ENCODE results near the gene RFX8.

The RFX8 gene

DNA sequence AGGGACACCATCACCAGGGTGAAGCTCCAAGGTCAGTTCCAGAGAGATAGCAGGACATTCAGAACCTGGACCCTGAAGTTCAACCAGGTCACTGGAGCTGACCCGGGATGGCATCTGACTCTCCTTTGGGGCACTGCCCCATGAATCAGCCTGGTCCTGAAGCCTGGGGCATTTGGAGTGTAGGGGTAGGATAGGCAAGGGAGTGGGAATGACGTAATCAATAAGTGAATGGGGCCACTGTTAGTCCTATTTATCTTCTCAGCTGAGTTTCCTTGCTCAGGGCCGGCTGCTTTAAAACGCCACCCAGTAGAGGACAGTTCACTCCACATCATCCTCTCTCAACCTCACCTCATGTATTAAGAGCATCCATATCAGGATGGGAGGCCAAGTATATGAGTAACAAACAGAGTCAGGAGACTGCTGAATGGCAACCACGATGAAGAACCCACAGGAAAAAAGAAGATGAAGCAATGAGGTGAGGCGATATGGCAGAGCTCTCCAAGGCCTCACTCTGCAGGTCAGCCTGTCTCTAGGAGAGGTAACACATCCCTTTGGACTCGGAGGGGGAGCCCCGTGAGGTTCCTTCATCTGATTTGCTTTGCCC lies 1.8 kb upstream of the RFX8 start:
- Mint-ChIP-seq H3K36me3 (ENCODE audit: low read depth) (no peaks in the 10 kb centered on the region), H3K4me1 (peaks cover 26% of the 10 kb centered on the region), H3K27me3 (ENCODE audit: low read depth) (peaks cover 37% of the 10 kb centered on the region), H3K27ac (no peak overlapping the region), H3K4me3 (no peak overlapping the region), H3K9me3 (no peaks in the 10 kb centered on the region)
- TF ChIP-seq, protein P1, sequence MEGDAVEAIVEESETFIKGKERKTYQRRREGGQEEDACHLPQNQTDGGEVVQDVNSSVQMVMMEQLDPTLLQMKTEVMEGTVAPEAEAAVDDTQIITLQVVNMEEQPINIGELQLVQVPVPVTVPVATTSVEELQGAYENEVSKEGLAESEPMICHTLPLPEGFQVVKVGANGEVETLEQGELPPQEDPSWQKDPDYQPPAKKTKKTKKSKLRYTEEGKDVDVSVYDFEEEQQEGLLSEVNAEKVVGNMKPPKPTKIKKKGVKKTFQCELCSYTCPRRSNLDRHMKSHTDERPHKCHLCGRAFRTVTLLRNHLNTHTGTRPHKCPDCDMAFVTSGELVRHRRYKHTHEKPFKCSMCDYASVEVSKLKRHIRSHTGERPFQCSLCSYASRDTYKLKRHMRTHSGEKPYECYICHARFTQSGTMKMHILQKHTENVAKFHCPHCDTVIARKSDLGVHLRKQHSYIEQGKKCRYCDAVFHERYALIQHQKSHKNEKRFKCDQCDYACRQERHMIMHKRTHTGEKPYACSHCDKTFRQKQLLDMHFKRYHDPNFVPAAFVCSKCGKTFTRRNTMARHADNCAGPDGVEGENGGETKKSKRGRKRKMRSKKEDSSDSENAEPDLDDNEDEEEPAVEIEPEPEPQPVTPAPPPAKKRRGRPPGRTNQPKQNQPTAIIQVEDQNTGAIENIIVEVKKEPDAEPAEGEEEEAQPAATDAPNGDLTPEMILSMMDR (IDR thresholded peaks at IDR 0.05; ENCODE audit: unreplicated experiment in 3 of 3) = no peak

DNA sequence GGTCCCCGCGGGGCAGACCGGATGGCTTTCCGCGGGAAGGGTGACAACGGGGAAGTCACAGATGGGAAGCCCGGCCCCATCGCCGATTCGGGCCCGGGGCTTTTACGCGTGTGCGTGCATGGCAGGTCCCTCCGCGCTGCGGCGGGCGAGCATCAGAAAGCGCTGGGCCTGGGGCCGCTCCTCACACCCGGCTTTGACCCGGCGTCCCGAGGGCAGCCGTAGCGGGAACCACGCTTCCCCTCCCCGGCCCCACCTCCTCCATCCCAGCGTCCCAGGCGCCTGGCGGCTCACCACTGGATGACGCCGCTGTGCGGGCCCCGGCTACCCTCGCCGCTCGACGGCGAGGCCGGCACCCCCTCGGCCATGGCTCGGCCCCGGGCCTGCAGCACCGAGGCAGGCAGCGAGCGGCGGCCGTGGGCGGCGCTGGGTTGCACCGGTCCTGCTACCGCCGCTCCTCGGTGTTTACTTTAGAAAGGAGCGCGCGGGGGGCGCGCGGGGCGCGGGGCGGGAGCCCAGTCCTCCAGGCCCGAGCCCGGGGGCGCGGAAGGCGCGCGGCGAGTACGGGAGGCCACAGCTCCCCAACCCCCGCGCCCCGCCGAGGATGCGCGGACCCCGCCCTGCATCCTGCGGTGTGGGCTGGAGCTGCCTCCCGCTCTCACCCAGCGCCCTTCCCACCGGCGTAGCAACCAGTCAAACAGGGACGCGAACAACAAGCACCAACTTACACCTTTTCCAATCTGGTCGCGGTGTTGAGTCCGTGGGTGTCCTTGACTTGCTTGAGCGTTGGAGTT lies 806 bp downstream of the RFX8 start:
- H3K4me3 Mint-ChIP-seq = peak overlapping the region; percentile 84 to 93 (median 84)

DNA sequence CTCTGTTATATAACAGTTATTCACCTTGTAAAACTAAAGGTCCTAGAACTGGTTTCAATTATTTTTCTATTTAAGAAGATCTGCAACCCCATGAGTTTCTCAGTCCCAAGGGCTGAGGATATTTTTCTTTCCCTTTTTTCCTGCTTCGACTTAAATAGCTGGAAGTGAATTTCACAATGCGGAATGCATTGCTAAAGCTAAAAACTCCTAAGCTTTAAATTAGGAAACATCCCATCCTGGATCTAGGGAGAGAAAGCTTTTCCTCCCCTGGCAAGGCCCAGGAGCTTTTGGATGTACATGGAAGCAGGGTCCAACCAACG lies 1.4 kb downstream of the RFX8 start:
- H3K36me3 Mint-ChIP-seq (ENCODE audit: low read depth) = no peaks in the 10 kb centered on the region
- no peaks in the 10 kb centered on the region for H3K9me3 Mint-ChIP-seq
- peak overlapping the region; percentile 84 to 93 (median 84) for H3K4me3 Mint-ChIP-seq
- peaks cover 37% of the 10 kb centered on the region for H3K27me3 Mint-ChIP-seq (ENCODE audit: low read depth)
- peak overlapping the region; percentile 62 to 96 (median 73) for H3K27ac Mint-ChIP-seq
- peaks cover 16% of the 10 kb centered on the region for H3K4me1 Mint-ChIP-seq
- TF ChIP-seq, protein P1 (IDR thresholded peaks at IDR 0.05; ENCODE audit: unreplicated experiment in 3 of 3) = no peak

More for the DNA sequence above, 806 bp downstream of the RFX8 start:
- Mint-ChIP-seq H3K36me3 (ENCODE audit: low read depth) (no peaks in the 10 kb centered on the region), H3K4me1 (peaks cover 21% of the 10 kb centered on the region), H3K9me3 (no peaks in the 10 kb centered on the region), H3K27me3 (ENCODE audit: low read depth) (peaks cover 37% of the 10 kb centered on the region), H3K27ac (peak overlapping the region; percentile 62 to 96 (median 73))
- TF ChIP-seq, protein P1 (IDR thresholded peaks at IDR 0.05; ENCODE audit: unreplicated experiment in 3 of 3) = no peak

DNA sequence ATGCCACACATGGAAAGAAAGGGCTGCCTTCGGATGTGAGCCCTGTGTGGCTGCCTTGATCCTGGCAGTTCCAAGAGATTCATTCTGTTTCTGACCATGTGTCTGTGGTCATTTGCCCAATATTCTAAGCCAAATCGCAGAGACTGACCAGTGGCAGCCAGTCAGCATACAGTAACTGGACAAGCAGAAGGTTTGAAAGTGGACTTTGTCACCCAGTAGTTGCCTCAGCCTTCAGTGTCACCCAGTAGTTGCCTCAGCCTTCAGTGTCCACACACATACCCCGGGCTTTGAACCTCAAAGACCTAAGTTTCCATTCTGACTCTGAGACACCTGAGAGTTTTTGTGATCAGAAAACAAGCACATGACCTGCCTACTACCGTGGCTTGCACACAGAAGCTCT lies 5.0 kb downstream of the RFX8 start:
- no peaks in the 10 kb centered on the region for H3K36me3 Mint-ChIP-seq (ENCODE audit: low read depth)
- no peaks in the 10 kb centered on the region for H3K9me3 Mint-ChIP-seq
- H3K27ac Mint-ChIP-seq = no peak overlapping the region
- TF ChIP-seq, protein P1 (IDR thresholded peaks at IDR 0.05; ENCODE audit: unreplicated experiment in 3 of 3) = no peak
- peaks cover 28% of the 10 kb centered on the region for H3K27me3 Mint-ChIP-seq (ENCODE audit: low read depth)
- peaks cover 11% of the 10 kb centered on the region for H3K4me1 Mint-ChIP-seq
- H3K4me3 Mint-ChIP-seq = no peak overlapping the region

DNA sequence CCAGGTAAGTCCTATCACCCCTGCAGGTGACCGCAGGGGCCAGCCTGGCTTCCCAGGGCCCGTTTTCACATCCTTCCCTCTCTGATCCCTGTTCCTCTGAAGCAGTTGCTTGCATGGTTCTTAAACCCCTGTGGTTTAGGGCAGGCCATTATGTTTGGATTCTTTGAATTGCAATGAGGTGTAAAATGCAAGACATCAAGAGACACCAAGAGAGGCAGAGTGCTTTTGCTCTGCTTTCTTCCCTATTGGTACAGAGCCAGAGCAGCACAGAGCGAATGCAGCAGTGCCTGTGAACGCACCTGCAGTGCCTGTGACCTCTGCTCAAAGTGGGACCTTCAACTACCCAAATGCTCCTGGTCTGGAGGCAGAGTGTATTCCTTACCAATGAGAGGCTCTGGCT lies 7.6 kb downstream of the RFX8 start:
- H3K36me3 Mint-ChIP-seq (ENCODE audit: low read depth) = no peaks in the 10 kb centered on the region
- TF ChIP-seq, protein P1 (IDR thresholded peaks at IDR 0.05; ENCODE audit: unreplicated experiment in 3 of 3) = no peak

DNA sequence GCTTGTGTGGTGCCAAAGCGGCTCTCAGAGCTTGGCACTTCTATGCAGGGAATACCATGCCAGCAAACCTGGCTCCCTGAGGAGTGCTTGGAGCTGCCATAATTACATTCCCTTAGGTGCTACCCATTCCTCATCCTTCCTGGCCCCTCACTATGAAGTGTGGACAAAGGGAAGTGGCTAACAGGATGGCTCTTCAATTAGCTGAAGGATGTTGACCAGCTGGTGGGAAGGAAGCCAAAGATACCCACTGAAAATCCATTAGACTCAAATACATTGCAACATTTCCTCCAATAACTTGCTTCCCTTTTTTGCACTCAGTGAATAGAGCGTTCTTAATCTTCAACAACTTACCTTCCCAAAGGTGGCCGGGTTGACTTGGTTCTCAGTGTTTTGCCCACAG lies 8.5 kb downstream of the RFX8 start:
- Mint-ChIP-seq H3K4me3 (no peak overlapping the region), H3K27me3 (ENCODE audit: low read depth) (peaks cover 8% of the 10 kb centered on the region), H3K36me3 (ENCODE audit: low read depth) (no peaks in the 10 kb centered on the region), H3K27ac (no peak overlapping the region), H3K9me3 (no peaks in the 10 kb centered on the region), H3K4me1 (peaks cover 14% of the 10 kb centered on the region)
- TF ChIP-seq, protein P1 (IDR thresholded peaks at IDR 0.05; ENCODE audit: unreplicated experiment in 3 of 3) = no peak

More for the DNA sequence above, 7.6 kb downstream of the RFX8 start:
- Mint-ChIP-seq H3K27me3 (ENCODE audit: low read depth) (peaks cover 12% of the 10 kb centered on the region), H3K4me3 (no peak overlapping the region), H3K9me3 (no peaks in the 10 kb centered on the region), H3K4me1 (peaks cover 14% of the 10 kb centered on the region), H3K27ac (no peak overlapping the region)

All from nephron (organoid).